Measurements from ENCODE around the gene ZNF608. TPM values are rescaled to one million over a fixed set of nuclear protein-coding genes. Genes with fewer than 3 reads are reported as not detected.

Gene ZNF608
- total and polyA plus RNA-seq, 4 donors = 1.4 to 7.6 (median 3.2) TPM

DNA sequence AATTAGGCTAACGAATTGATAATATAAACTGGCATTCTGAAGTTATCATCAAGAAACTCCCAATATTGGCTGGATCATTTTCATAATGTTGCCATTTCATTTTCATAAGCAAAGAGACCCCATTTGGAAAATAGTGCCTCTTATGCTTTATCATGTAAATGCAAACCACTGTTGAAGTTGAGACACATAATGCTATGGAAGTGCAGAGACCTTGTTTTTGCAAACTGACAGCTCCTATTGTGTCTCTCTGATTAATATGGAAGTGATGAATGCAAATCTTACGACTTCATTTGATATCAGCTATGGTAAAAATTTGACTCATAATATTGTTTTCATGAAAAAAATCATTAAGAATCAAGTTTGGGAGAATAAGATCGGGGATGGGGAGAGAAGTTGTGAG is 25.3 kb upstream of the ZNF608 start:
- Histone ChIP-seq H3K4me1 (ENCODE audit: control insufficient read depth in 4 of 4, insufficient read depth in 4 of 4, low read length in 3 of 4) (no peaks in the 10 kb centered on the region), H3K27me3 (ENCODE audit: control insufficient read depth in 4 of 4, insufficient read depth in 4 of 4, low read length in 3 of 4) (no peaks in the 10 kb centered on the region), H3K9me3 (ENCODE audit: control insufficient read depth in 4 of 4, low read length in 3 of 4) (no peaks in the 10 kb centered on the region), H3K36me3 (ENCODE audit: control insufficient read depth in 4 of 4, insufficient read depth in 3 of 4, low read depth in 1 of 4, low read length in 3 of 4) (no peaks in the 10 kb centered on the region), H3K9ac (ENCODE audit: low read depth in 1 of 2, low read length in 2 of 2) (no peak overlapping the region), H3K27ac (ENCODE audit: low read depth in 1 of 2, low read length in 2 of 2) (no peak overlapping the region), H3K4me3 (ENCODE audit: low read depth in 1 of 3, low read length in 3 of 3) (no peak overlapping the region)
- TF ChIP-seq RXRA (IDR thresholded peaks at IDR 0.05) = no peak
- TF ChIP-seq JUND (IDR thresholded peaks at IDR 0.05) = no peak
- TF ChIP-seq, protein P1, sequence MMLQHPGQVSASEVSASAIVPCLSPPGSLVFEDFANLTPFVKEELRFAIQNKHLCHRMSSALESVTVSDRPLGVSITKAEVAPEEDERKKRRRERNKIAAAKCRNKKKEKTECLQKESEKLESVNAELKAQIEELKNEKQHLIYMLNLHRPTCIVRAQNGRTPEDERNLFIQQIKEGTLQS (IDR thresholded peaks at IDR 0.05) = no peak
- TF ChIP-seq TAF1 (conservative IDR thresholded peaks at IDR 0.05) = no peak
- TF ChIP-seq, protein P2, sequence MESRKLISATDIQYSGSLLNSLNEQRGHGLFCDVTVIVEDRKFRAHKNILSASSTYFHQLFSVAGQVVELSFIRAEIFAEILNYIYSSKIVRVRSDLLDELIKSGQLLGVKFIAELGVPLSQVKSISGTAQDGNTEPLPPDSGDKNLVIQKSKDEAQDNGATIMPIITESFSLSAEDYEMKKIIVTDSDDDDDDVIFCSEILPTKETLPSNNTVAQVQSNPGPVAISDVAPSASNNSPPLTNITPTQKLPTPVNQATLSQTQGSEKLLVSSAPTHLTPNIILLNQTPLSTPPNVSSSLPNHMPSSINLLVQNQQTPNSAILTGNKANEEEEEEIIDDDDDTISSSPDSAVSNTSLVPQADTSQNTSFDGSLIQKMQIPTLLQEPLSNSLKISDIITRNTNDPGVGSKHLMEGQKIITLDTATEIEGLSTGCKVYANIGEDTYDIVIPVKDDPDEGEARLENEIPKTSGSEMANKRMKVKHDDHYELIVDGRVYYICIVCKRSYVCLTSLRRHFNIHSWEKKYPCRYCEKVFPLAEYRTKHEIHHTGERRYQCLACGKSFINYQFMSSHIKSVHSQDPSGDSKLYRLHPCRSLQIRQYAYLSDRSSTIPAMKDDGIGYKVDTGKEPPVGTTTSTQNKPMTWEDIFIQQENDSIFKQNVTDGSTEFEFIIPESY (IDR thresholded peaks at IDR 0.05) = no peak
- no peak for TF ChIP-seq FOXA1 (IDR thresholded peaks at IDR 0.05)
- TF ChIP-seq, protein P3, sequence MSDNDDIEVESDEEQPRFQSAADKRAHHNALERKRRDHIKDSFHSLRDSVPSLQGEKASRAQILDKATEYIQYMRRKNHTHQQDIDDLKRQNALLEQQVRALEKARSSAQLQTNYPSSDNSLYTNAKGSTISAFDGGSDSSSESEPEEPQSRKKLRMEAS (IDR thresholded peaks at IDR 0.05) = no peak
- no peak for TF ChIP-seq NR2F2 (IDR thresholded peaks at IDR 0.05)
- TF ChIP-seq, protein P4, sequence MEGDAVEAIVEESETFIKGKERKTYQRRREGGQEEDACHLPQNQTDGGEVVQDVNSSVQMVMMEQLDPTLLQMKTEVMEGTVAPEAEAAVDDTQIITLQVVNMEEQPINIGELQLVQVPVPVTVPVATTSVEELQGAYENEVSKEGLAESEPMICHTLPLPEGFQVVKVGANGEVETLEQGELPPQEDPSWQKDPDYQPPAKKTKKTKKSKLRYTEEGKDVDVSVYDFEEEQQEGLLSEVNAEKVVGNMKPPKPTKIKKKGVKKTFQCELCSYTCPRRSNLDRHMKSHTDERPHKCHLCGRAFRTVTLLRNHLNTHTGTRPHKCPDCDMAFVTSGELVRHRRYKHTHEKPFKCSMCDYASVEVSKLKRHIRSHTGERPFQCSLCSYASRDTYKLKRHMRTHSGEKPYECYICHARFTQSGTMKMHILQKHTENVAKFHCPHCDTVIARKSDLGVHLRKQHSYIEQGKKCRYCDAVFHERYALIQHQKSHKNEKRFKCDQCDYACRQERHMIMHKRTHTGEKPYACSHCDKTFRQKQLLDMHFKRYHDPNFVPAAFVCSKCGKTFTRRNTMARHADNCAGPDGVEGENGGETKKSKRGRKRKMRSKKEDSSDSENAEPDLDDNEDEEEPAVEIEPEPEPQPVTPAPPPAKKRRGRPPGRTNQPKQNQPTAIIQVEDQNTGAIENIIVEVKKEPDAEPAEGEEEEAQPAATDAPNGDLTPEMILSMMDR (IDR thresholded peaks at IDR 0.05; ENCODE audit: low read depth, low read length, missing input control) = no peak
- no peak for TF ChIP-seq HNF4A (conservative IDR thresholded peaks at IDR 0.05)
- no peak for TF ChIP-seq GABPA (IDR thresholded peaks at IDR 0.05 in 1 of 2, conservative IDR thresholded peaks at IDR 0.05 in 1 of 2)
- TF ChIP-seq SP1 (IDR thresholded peaks at IDR 0.05) = no peak
- no peak for TF ChIP-seq HNF4G (IDR thresholded peaks at IDR 0.05)
- no peak for TF ChIP-seq RAD21 (IDR thresholded peaks at IDR 0.05)
- WGBS = 93% methylated on average over 3 of the region's 3 CpGs
- no peak for DNase-seq (ENCODE audit: low spot score)

DNA sequence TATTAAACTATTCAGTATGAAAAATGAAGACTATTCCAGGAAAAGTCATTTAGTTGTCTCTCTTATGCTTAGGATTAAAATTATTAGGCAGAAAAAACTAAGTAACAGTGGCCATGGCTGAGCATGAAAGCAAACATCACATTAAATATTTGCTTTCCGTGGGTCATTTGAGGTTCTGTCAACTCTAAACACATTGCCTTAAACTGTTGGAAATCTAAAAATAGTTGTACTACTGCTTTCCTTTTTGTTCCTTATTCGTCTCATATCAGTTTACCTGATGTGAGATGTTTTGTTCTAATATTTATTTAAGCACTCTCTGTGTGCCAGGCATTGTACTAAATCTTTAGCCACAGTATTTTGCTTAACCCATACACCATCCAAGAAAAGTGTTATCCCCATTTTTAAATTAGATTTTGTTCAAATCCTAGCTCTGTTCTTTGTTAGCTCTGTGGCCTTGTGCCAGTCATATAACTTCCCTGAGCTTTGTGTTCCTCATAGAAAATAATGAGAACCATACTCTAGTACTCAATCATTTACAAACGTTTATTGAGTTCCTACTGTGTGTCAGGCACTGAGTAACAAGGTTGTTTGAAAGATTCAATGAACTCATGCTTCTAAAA is 18.7 kb upstream of the ZNF608 start:
- Histone ChIP-seq H3K4me3 (ENCODE audit: low read depth in 1 of 3, low read length in 3 of 3) (no peak overlapping the region), H3K36me3 (ENCODE audit: control insufficient read depth in 4 of 4, insufficient read depth in 3 of 4, low read depth in 1 of 4, low read length in 3 of 4) (no peaks in the 10 kb centered on the region), H3K27ac (ENCODE audit: low read depth in 1 of 2, low read length in 2 of 2) (peak overlapping the region; percentile 65 to 73), H3K9ac (ENCODE audit: low read depth in 1 of 2, low read length in 2 of 2) (no peak overlapping the region), H3K9me3 (ENCODE audit: control insufficient read depth in 4 of 4, low read length in 3 of 4) (no peaks in the 10 kb centered on the region), H3K27me3 (ENCODE audit: control insufficient read depth in 4 of 4, insufficient read depth in 4 of 4, low read length in 3 of 4) (no peaks in the 10 kb centered on the region), H3K4me1 (ENCODE audit: control insufficient read depth in 4 of 4, insufficient read depth in 4 of 4, low read length in 3 of 4) (peaks cover 1 to 4% (median 4%) of the 10 kb centered on the region in 4 donors)
- 11% methylated on average over 3 of the region's 3 CpGs for WGBS
- DNase-seq (ENCODE audit: low spot score) = no peak
- peak; percentile 58 to 59 for TF ChIP-seq RAD21 (IDR thresholded peaks at IDR 0.05)
- TF ChIP-seq FOXA2 (IDR thresholded peaks at IDR 0.05) = peak; percentile 71
- TF ChIP-seq FOXA1 (IDR thresholded peaks at IDR 0.05) = no peak
- peak; percentile 85 to 86 for TF ChIP-seq RXRA (IDR thresholded peaks at IDR 0.05)
- peak; percentile 66 for TF ChIP-seq YY1 (IDR thresholded peaks at IDR 0.05)
- peak; percentile 16 to 35 for TF ChIP-seq HNF4A (conservative IDR thresholded peaks at IDR 0.05)
- TF ChIP-seq, protein P2 (IDR thresholded peaks at IDR 0.05) = no peak
- peak in 1 of 2 donors; percentile 29 for TF ChIP-seq JUND (IDR thresholded peaks at IDR 0.05)
- TF ChIP-seq SP1 (IDR thresholded peaks at IDR 0.05) = peak; percentile 62

Data from liver (tissue), 9 donors.